Measurements from ENCODE around the gene POU6F1. TPM values are rescaled to one million over a fixed set of nuclear protein-coding genes. Genes with fewer than 3 reads are reported as not detected.

The POU6F1 gene
- total RNA-seq, 4 donors from 2014 or later, result 6.3 to 13.0 (median 10.5) TPM

- TF ChIP-seq CTCF (IDR thresholded peaks at IDR 0.05; ENCODE audit: low read depth), result no peak
Observed at GRCh38 chr12:51214895-51215294, 3.0 kb downstream of the POU6F1 start.

- no peak for TF ChIP-seq CTCF (IDR thresholded peaks at IDR 0.05; ENCODE audit: low read depth)
Observed at GRCh38 chr12:51210690-51211395, 7.0 kb downstream of the POU6F1 start.

- TF ChIP-seq CTCF (IDR thresholded peaks at IDR 0.05; ENCODE audit: low read depth), result no peak
Observed at GRCh38 chr12:51209259-51209658, 8.6 kb downstream of the POU6F1 start.

GRCh38 chr12:51208016-51208660 lies 9.7 kb downstream of the POU6F1 start:
- no peak for TF ChIP-seq CTCF (IDR thresholded peaks at IDR 0.05; ENCODE audit: low read depth)

- TF ChIP-seq CTCF (IDR thresholded peaks at IDR 0.05; ENCODE audit: low read depth), result no peak
Observed at GRCh38 chr12:51205350-51205749, 12.5 kb downstream of the POU6F1 start.

- TF ChIP-seq CTCF (IDR thresholded peaks at IDR 0.05; ENCODE audit: low read depth), result no peak
Observed at GRCh38 chr12:51202718-51203117, 15.1 kb downstream of the POU6F1 start.

GRCh38 chr12:51200806-51201205 lies 17.1 kb downstream of the POU6F1 start:
- TF ChIP-seq CTCF (IDR thresholded peaks at IDR 0.05; ENCODE audit: low read depth), result no peak
